B cell (primary cell): ENCODE data around the gene PNKD. TPM values are rescaled to one million over a fixed set of nuclear protein-coding genes. Genes with fewer than 3 reads are reported as not detected.

ENCODE experiments used
- ATAC-seq: fragments of 200-7000 bp; cut with Tn5 transposase; one replicate; pipeline ENCODE4 v1.10.0; 2021; ENCODE audit warnings: low read depth, mild to moderate bottlenecking, moderate number of reproducible peaks, moderate library complexity
- CTCF ChIA-PET: fragments of 350-600 bp; sonication (Branson Sonifier 250); formaldehyde crosslinking; loops from one replicate; lab custom pipeline; 2021; ENCODE audit warnings: antibody characterized with exemption, inconsistent platforms; lab: Charles Lee
- POLR2A ChIA-PET: fragments of 350-600 bp; sonication (Branson Sonifier 250); formaldehyde crosslinking; loops from one replicate; lab custom pipeline; 2021; ENCODE audit warnings: antibody characterized with exemption; lab: Charles Lee
- DNase-seq: peaks from one replicate; pipeline ENCODE4 v3.0.0; 2013
- H2AFZ ChIP-seq: 2 replicates; pipeline ENCODE4 v1.6.1; 2012; ENCODE audit warnings: mild to moderate bottlenecking, low read depth, low read length; ENCODE audit not compliant: insufficient read depth, poor library complexity, severe bottlenecking
- H3K27ac ChIP-seq, 2 donors: 1 replicate in 1 of 2; 2 replicates in 1 of 2; pipeline ENCODE4 v1.5.1; 2012 to 2013; ENCODE audit warnings: low read length in 2 of 2, mild to moderate bottlenecking in 2 of 2, moderate library complexity in 1 of 2
- H3K27me3 ChIP-seq, 4 experiments: fragments of 200-600 bp in 1 of 4; sonication (generic) in 1 of 4; replicated peaks in 1 of 4; 1 replicate in 2 of 4; 2 replicates in 2 of 4; pipeline versions ENCODE4 v1.6.1 to v1.7.0; 2013 to 2016; ENCODE audit warnings: low read length in 3 of 4, mild to moderate bottlenecking in 2 of 4, mixed read lengths in 1 of 4, moderate library complexity in 1 of 4; ENCODE audit not compliant: insufficient read depth in 4 of 4, control insufficient read depth in 3 of 4; ENCODE audit errors: control extremely low read depth in 1 of 4
- H3K36me3 ChIP-seq, 2 experiments: replicated peaks in 1 of 2; 1 replicate in 1 of 2; 2 replicates in 1 of 2; pipeline versions ENCODE4 v1.6.1 to v1.7.1; 2013; ENCODE audit warnings: low read length in 1 of 2; ENCODE audit not compliant: insufficient read depth in 2 of 2, control insufficient read depth in 1 of 2; ENCODE audit errors: control extremely low read depth in 1 of 2, extremely low read depth in 1 of 2
- H3K4me1 ChIP-seq, 2 donors: fragments of 200-600 bp in 1 of 2; sonication (generic) in 1 of 2; 1 replicate in 1 of 2; 2 replicates in 1 of 2; pipeline versions ENCODE4 v1.5.1 to v1.6.1; 2013 to 2017; ENCODE audit warnings: low read length in 2 of 2; ENCODE audit not compliant: control insufficient read depth in 2 of 2, insufficient read depth in 2 of 2
- H3K4me2 ChIP-seq: replicated peaks from 2 replicates; pipeline ENCODE3; 2012; ENCODE audit warnings: mild to moderate bottlenecking, low read depth, low read length; ENCODE audit not compliant: poor library complexity, severe bottlenecking
- H3K4me3 ChIP-seq, 5 experiments: fragments of 200-600 bp in 1 of 5; sonication (generic) in 1 of 5; 1 replicate in 3 of 5; 2 replicates in 2 of 5; pipeline versions ENCODE4 v1.5.1 to v1.7.0; 2011 to 2016; ENCODE audit warnings: low read length in 4 of 5, mild to moderate bottlenecking in 4 of 5, low read depth in 2 of 5, control low read depth in 1 of 5, moderate library complexity in 1 of 5; ENCODE audit not compliant: insufficient read depth in 1 of 5; ENCODE audit errors: control extremely low read depth in 1 of 5, extremely low read depth in 1 of 5
- H3K79me2 ChIP-seq: fragments of 200-600 bp; sonication (generic); one replicate; pipeline ENCODE4 v1.6.0; 2016; ENCODE audit warnings: low read length; ENCODE audit not compliant: control insufficient read depth, insufficient read depth
- H3K9ac ChIP-seq: fragments of 200-600 bp; sonication (generic); 2 replicates; pipeline ENCODE4 v1.6.1; 2017; ENCODE audit warnings: mild to moderate bottlenecking, low read length, moderate library complexity
- H3K9me3 ChIP-seq, 3 donors: one replicate each; pipeline versions ENCODE4 v1.6.1 to v1.7.1; 2013; ENCODE audit warnings: low read length in 2 of 3; ENCODE audit not compliant: control insufficient read depth in 2 of 3, insufficient read depth in 1 of 3; ENCODE audit errors: control extremely low read depth in 1 of 3
- H4K20me1 ChIP-seq: 2 replicates; pipeline ENCODE4 v1.6.0; 2012; ENCODE audit warnings: mild to moderate bottlenecking, low read length; ENCODE audit not compliant: insufficient read depth, control insufficient read depth, poor library complexity, severe bottlenecking
- H3K27ac Mint-ChIP-seq: one replicate; pipeline ENCODE4 v1.8.0; 2021; ENCODE audit warnings: mixed read lengths
- H3K27me3 Mint-ChIP-seq: one replicate; pipeline ENCODE4 v1.8.0; 2021; ENCODE audit warnings: mixed read lengths
- H3K4me1 Mint-ChIP-seq: one replicate; pipeline ENCODE4 v1.8.0; 2021; ENCODE audit warnings: mixed read lengths
- H3K4me3 Mint-ChIP-seq: one replicate; pipeline ENCODE4 v1.8.0; 2021; ENCODE audit warnings: mixed read lengths
- H3K9me3 Mint-ChIP-seq: one replicate; pipeline ENCODE4 v1.8.0; 2022; ENCODE audit warnings: mixed read lengths; ENCODE audit not compliant: insufficient read depth
- EZH2 ChIP-seq: IDR thresholded peaks from 2 replicates; pipeline ENCODE4 v1.6.1; 2012; ENCODE audit warnings: borderline replicate concordance, low read depth, mild to moderate bottlenecking, moderate library complexity, low read length; ENCODE audit not compliant: insufficient read depth, poor library complexity, severe bottlenecking
- WGBS: methylation state at CpG from one replicate; pipeline ENCODE4 v1.1.5; 2013; ENCODE audit warnings: missing lambda C conversion rate; ENCODE audit not compliant: insufficient coverage; 5-methylcytosine and 5-hydroxymethylcytosine counted together
- intact Hi-C: fragments of 100-400 bp; cut with micrococcal nuclease; formaldehyde crosslinking; loops from one replicate; pipeline ENCODE4 v1.10.0; 2022
- polyA plus RNA-seq: library from polyadenylated mRNA; depleted of rRNA; stranded (reverse); fragments of >200 nt; gene quantifications from 2 replicates; pipeline ENCODE4 v1.2.3, GENCODE V29; 2012
- total RNA-seq, 2 donors: library from RNA; stranded (reverse); fragments of 120-200 nt in 1 of 2; gene quantifications; 1 replicate in 1 of 2; 2 replicates in 1 of 2; pipeline versions ENCODE4 v1.2.3 to v1.2.4, GENCODE V29; 2013 to 2022
- TF ChIP-seq, protein P1 (sequence below): fragments of 200-600 bp; IDR thresholded peaks from one replicate; pipeline ENCODE4 v1.8.0; 2022; ENCODE audit warnings: antibody characterized with exemption, mild to moderate bottlenecking

PNKD gene
- total and polyA plus RNA-seq, 2 donors (not counting 1 experiment from before 2014, with no cell fraction given), result 29.7 to 55.8 TPM

DNA sequence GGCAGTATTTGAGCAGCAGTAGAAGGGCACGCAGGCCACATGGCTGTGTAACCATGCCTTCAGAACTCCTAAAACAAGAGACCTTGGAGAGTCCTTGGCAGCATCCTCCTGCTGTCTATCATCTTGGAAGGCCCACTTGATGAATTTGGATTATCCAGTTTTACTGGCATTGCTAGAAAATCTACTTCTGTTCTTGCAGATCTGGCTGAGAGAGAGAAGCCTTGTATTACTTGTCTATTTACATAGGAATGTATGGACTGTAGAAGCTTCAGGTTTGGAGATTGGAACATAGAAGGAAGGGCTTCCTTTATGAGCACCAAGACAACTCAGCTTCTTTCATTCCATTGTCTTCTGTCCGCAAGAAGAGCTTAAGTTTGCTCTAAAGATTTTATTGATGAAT lies 25.7 kb upstream of the PNKD start:
- DNase-seq (no peak), ATAC-seq (no peak)
- Histone ChIP-seq H3K4me3 (no peak overlapping the region), H3K79me2 (peaks cover 52% of the 10 kb centered on the region), H3K4me2 (no peak overlapping the region), H4K20me1 (peaks cover 83% of the 10 kb centered on the region), H3K4me1 (no peaks in the 10 kb centered on the region), H3K9me3 (no peaks in the 10 kb centered on the region), H3K9ac (no peak overlapping the region), H3K27ac (peak overlapping the region in 1 of 2 donors; percentile 42), H3K27me3 (no peaks in the 10 kb centered on the region), H3K36me3 (peaks cover 4 to 93% of the 10 kb centered on the region in 2 experiments), H2AFZ (no peak overlapping the region)
- Mint-ChIP-seq H3K4me3 (no peak overlapping the region), H3K4me1 (no peaks in the 10 kb centered on the region), H3K27me3 (no peaks in the 10 kb centered on the region), H3K9me3 (no peaks in the 10 kb centered on the region), H3K27ac (peak overlapping the region; percentile 13)
- WGBS, result 100% methylated on average over 1 of the region's 2 CpGs
- TF ChIP-seq, protein P1, sequence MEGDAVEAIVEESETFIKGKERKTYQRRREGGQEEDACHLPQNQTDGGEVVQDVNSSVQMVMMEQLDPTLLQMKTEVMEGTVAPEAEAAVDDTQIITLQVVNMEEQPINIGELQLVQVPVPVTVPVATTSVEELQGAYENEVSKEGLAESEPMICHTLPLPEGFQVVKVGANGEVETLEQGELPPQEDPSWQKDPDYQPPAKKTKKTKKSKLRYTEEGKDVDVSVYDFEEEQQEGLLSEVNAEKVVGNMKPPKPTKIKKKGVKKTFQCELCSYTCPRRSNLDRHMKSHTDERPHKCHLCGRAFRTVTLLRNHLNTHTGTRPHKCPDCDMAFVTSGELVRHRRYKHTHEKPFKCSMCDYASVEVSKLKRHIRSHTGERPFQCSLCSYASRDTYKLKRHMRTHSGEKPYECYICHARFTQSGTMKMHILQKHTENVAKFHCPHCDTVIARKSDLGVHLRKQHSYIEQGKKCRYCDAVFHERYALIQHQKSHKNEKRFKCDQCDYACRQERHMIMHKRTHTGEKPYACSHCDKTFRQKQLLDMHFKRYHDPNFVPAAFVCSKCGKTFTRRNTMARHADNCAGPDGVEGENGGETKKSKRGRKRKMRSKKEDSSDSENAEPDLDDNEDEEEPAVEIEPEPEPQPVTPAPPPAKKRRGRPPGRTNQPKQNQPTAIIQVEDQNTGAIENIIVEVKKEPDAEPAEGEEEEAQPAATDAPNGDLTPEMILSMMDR, result no peak
- TF ChIP-seq EZH2, result no peak
- intact Hi-C loops, result no loop called here
- ChIA-PET CTCF (interaction anchor here (3.8 kb wide), 1 partner anchor 12 kb away, joined by 15 read pairs; no protein-coding TSS in a partner anchor), POLR2A (no interaction called here)

DNA sequence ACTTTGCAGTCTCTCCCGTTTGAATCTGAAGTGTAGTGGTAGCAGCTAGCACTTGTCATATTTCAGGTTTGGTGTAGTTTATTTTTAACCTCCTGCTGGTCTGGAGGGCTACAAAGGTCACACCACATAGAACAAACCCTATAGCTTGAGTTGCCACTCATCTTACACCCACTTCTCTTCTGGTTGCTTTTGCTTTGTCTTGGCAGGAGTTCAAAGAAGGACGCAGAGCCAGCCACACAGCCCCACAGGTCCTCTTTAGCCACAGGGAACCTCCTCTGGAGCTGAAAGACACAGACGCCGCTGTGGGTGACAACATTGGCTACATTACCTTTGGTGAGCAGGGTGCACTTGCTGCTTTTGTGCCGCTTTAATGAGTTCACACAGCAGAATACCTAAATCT lies 25.1 kb upstream of the PNKD start:
- Histone ChIP-seq H3K4me3 (no peak overlapping the region), H3K9ac (no peak overlapping the region), H3K27me3 (no peaks in the 10 kb centered on the region), H3K9me3 (no peaks in the 10 kb centered on the region), H3K4me1 (no peaks in the 10 kb centered on the region), H2AFZ (no peak overlapping the region), H3K79me2 (peaks cover 48% of the 10 kb centered on the region), H3K4me2 (no peak overlapping the region), H3K36me3 (peaks cover 5 to 97% of the 10 kb centered on the region in 2 experiments), H4K20me1 (peaks cover 85% of the 10 kb centered on the region), H3K27ac (no peak overlapping the region)
- no peak for TF ChIP-seq EZH2
- TF ChIP-seq, protein P1, result no peak
- POLR2A ChIA-PET, result no interaction called here
- intact Hi-C loops, result no loop called here
- no peak overlapping the region for H3K27ac Mint-ChIP-seq
- H3K4me3 Mint-ChIP-seq, result no peak overlapping the region
- no peak for DNase-seq
- no peaks in the 10 kb centered on the region for H3K4me1 Mint-ChIP-seq
- no peaks in the 10 kb centered on the region for H3K9me3 Mint-ChIP-seq
- H3K27me3 Mint-ChIP-seq, result no peaks in the 10 kb centered on the region
- no peak for ATAC-seq
- CTCF ChIA-PET, result interaction anchor here (3.8 kb wide), 1 partner anchor 11 kb away, joined by 15 read pairs; no protein-coding TSS in a partner anchor
- 94% methylated on average over 3 of the region's 5 CpGs for WGBS
